ENCODE results near the gene ZNF414.
"Not testable (repeated sequence)": the region's sequence is repeated elsewhere in the genome, so short reads cannot be mapped to it uniquely, and the experiment has no call there.

The ZNF414 gene

GRCh38 chr19:8513687-8514504 lies at the start of gene ZNF414:
TSS of gene ZNF414 (minus strand) at chr19:8514167. CDS start at chr19:8514046, 121 bp downstream.
- peak; percentile 91 for DNase-seq

- DNase-seq = no peak
Observed at GRCh38 chr19:8561075-8561764, 47.3 kb upstream of the ZNF414 start.

DNA sequence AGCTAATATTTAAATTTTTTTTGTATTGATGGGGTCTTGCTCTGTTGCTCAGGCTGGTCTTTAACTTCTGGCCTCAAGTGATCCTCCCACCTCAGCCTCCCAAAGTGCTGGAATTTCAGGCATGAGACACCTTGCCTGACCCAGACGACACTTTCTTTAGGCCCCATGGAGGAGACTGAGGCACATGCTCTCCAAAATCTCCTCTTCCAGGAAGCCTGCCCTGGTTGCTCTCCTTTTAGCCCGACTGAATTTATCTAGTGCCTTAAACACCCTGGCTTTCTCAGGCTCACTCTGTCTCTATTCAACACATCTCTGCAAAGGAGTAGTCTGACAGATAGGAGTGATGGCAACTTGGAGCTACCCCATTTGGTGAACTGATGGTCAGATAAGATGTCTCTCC lies 44.4 kb upstream of the ZNF414 start:
- no peak for DNase-seq

- DNase-seq = no peak
Observed at GRCh38 chr19:8557642-8558238, 43.8 kb upstream of the ZNF414 start.

DNA sequence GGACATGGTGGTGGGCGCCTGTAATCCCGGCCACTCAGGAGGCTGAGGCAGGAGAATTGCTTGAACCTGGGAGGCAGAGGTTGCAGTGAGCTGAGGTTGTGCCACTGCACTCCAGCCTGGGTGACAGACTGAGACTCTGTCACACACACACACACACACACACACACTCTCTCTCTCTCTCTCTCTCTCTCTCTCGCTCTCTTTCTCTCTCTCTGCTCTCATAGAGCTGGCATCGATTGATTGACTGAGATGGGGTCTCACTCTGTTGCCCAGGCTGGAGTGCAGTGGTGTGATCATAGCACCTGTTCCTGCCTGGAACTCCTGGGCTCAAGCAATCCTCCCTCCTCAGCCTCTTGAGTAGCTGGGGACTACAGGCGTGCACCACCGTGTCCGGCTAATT lies 39.8 kb upstream of the ZNF414 start:
- DNase-seq = not testable (repeated sequence)

DNA sequence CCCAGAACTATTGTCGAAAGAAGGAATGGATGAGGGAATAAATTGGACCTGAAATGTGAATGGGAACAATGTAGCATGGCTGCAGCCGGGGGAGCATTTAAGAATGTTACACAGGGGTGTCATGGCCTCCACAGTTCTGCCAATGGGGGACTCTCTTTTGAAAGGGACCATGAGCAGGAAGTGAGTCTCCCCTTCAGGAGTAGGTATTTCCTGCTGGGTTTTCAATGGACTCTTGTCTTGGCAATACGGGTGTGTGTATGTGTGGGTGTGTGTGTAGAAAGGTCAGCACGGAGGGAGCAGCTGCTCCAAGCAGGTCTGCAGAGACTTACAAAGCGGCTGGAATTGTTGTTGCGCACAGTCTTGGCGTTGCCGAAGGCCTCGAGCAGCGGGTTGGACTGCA lies 38.8 kb upstream of the ZNF414 start:
- no peak for DNase-seq

DNA sequence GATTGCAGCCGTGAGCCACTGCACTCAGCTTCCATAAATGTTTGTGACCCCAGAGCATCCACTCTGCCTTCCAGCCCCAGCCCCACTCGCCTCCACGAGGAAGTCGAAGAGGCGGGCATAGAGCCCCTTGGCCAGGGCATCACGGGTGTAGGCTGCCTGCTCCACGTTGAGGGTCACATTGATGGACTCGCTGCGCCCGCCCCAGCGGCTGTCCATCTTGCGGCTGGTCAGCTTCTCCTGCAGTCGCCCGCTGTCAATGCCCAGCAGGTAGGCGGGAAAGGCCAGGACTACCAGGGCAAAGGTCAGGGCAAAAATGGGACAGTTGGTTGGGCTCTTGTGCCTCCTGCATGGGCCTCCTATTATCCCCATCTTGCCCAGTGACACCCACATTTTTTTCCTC lies 36.1 kb upstream of the ZNF414 start:
- DNase-seq = no peak

GRCh38 chr19:8545743-8546142 lies 31.8 kb upstream of the ZNF414 start:
- DNase-seq = no peak

DNA sequence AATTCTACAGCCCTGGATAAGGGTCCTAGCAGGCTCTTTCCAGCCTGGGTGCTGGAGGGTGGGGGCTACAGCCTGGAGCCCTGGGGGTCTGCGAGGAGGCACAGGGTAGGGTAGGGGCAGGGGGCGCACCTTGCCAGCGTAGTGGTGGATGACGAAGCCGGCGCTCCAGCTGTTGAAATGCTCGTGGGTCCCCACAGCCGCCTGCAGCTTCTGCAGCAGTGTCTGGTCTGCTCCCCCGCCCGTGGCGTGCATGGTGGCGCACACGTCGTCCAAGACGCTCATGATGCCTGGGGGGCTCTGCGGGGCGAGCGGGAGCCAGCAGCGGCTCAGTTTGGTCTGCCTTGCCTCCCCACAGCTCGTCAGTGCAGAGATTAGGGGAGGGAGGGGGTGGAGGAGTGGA lies 30.2 kb upstream of the ZNF414 start:
- DNase-seq = no peak

GRCh38 chr19:8539621-8540149 lies 25.7 kb upstream of the ZNF414 start:
- DNase-seq = no peak

DNA sequence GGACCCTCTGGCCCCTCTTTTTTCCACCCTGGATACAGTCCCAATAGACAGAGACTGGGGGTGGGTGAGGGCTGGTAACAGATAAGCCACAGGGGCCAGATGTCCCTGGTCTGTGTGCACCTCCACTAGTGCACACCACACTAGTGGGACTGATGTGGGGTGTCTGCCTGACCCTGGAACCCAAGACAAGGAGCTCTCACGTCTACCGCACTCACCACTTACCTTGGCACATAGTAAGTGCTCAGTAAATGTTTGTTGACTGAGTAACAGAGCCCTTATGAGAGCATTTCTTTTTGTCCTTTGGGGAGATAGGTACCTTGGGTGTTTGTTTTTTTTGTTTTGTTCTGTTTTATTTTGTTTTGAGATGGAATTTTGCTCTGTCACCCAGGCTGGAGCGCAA lies 23.1 kb upstream of the ZNF414 start:
- no peak for DNase-seq

GRCh38 chr19:8536282-8536681 lies 22.3 kb upstream of the ZNF414 start:
- no peak for DNase-seq

GRCh38 chr19:8532225-8532624 lies 18.3 kb upstream of the ZNF414 start:
- no peak for DNase-seq

- DNase-seq = no peak
Observed at GRCh38 chr19:8531470-8531869, 17.5 kb upstream of the ZNF414 start.

DNA sequence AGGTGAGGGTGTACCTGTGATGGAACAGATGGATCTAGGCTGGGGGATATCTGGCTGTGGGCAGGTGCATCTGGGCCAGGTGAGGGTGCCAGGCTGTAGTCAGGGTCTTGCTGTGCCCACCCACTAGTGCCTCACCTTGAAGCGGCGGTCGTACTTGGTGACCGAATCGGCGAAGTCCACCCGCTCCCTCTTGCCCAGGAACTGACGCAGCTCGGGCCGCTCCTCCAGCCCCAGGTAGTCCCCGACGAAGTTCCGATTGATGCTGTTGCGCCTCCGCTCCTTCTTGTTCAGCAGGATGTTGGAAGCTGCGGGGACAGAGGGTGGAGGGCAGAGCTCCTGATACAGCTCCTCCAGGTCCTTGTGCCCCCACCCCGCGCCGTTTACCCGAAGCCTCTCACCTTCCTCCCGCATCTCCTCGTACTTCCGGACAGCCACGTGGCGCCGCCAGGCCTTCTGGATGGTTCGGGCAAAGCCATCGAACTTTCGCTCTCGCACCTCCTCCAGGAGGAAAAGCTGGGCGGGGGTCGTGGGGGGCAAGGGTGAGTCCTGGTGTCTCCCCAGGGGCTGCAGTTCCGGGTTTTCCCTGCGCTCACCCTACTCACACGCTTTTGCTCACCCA lies 16.2 kb upstream of the ZNF414 start:
- DNase-seq = no peak

GRCh38 chr19:8529369-8530006 lies 15.5 kb upstream of the ZNF414 start:
- no peak for DNase-seq

GRCh38 chr19:8528500-8528899 lies 14.5 kb upstream of the ZNF414 start:
- no peak for DNase-seq

DNA sequence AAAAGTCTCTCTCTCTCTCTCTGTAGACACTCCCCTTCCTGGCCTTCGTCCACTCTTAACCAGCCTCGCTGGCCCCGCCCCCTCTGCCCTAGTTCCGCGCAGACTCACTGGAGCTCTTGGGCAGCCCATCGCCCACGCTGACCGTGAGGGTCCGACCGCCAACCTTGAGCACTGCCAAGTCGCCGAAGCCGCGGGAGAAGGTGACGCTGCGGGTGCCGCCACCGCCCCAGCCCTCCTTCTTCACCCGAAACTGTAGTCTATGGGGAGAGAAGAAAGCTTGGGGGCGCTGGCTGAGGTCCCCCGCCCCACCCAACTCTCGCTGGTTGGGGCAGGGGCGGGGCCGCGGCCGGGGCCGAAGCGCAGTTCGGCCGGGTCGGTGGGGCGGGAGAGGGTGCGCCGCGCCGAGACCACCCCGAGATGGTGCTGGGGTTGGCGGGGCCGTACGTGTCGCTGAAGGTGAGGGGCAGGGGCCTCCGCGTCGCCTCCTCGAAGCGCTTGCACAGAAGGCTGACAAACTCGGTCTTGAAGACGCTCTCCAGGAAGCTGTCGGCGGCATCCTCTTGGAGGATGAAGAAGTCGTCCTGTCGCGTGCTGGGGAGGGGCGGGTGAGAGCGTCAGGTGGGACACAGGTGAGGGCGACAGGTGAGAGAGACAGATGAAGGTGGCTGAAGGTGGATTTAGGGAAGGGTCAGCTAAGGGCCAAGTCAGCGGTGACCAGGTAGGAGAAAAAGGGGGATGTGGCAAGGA lies 12.6 kb upstream of the ZNF414 start:
- peak; percentile 88 for DNase-seq

DNA sequence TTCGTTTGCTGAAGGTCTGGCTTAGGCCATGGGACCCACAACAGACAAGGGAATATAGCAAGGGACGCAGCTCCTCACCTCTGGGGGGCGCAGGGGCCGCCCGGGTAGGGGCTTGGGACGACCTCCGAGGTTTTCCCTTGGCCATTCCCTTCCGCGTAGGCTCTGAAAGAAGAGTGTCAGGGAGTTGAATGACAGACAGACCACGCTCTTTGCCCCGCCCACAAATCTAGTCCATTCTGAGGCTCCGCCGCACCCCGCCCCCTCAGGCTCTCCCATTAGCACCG lies 11.4 kb upstream of the ZNF414 start:
- no peak for DNase-seq

DNA sequence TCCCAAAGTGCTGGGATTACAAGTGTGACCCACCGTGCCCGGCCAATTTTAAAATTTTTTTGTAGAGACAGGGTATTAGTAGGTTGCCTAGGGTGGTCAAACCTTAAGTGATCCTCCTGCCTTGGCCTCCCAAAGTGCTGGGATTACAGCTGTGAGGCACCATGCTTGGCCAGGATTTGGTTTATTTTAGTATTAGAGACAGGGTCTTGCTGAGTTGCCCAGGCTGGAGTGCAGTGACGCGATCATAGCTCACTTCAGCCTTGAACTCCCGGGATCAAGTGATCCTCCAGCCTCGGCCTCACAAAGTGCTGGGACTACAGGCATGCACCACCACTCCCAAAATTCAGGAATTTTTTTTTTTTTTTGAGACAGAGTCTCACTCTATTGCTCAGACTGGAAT lies 5.4 kb upstream of the ZNF414 start:
- no peak for DNase-seq

DNA sequence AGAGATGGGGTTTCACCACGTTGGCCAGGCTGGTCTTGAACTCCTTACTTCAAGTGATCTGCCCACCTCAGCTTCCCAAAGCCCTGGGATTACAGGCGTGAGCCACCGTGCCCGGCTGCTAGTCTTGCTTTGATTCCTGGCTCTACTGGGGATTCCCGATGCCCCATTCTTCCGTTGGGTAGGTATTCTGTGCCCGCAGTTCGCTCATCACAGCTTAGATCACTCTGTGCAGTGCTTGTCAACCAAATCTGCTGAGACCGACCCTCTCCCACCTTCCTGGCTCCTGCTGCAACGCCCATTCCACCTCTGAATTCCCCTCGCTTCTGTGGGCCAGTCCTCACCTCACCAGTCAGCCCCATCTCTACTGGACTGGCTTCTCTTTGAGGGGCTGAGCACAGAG lies 4.6 kb upstream of the ZNF414 start:
- DNase-seq = no peak
